ENCODE measurements around the gene HPD.

GRCh38 chr12:121828826-121829225 lies 29.8 kb downstream of the HPD start:
- TF ChIP-seq, protein P1, sequence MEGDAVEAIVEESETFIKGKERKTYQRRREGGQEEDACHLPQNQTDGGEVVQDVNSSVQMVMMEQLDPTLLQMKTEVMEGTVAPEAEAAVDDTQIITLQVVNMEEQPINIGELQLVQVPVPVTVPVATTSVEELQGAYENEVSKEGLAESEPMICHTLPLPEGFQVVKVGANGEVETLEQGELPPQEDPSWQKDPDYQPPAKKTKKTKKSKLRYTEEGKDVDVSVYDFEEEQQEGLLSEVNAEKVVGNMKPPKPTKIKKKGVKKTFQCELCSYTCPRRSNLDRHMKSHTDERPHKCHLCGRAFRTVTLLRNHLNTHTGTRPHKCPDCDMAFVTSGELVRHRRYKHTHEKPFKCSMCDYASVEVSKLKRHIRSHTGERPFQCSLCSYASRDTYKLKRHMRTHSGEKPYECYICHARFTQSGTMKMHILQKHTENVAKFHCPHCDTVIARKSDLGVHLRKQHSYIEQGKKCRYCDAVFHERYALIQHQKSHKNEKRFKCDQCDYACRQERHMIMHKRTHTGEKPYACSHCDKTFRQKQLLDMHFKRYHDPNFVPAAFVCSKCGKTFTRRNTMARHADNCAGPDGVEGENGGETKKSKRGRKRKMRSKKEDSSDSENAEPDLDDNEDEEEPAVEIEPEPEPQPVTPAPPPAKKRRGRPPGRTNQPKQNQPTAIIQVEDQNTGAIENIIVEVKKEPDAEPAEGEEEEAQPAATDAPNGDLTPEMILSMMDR (IDR thresholded peaks at IDR 0.05), result no peak
- TF ChIP-seq POLR2A (IDR thresholded peaks at IDR 0.05), result no peak
